Osteocyte (in vitro differentiated cells): Measurements from ENCODE around the gene ENPP1. TPM values are rescaled to one million over a fixed set of nuclear protein-coding genes. Genes with fewer than 3 reads are reported as not detected.

Source experiments
- DNase-seq: peaks from one replicate; pipeline ENCODE4 v3.0.0; 2021; ENCODE audit warnings: mixed read lengths; ENCODE audit not compliant: unreplicated experiment; ENCODE audit errors: extremely low spot score
- H3K27ac Mint-ChIP-seq: one replicate; pipeline ENCODE4 v1.8.0; 2021; ENCODE audit warnings: mild to moderate bottlenecking, mixed read lengths; ENCODE audit not compliant: unreplicated experiment
- H3K27me3 Mint-ChIP-seq: one replicate; pipeline ENCODE4 v1.8.0; 2021; ENCODE audit warnings: mixed read lengths; ENCODE audit not compliant: unreplicated experiment
- H3K36me3 Mint-ChIP-seq: one replicate; pipeline ENCODE4 v1.8.0; 2021; ENCODE audit warnings: mixed read lengths; ENCODE audit not compliant: unreplicated experiment
- H3K4me1 Mint-ChIP-seq: one replicate; pipeline ENCODE4 v1.8.0; 2021; ENCODE audit warnings: mixed read lengths; ENCODE audit not compliant: unreplicated experiment
- H3K4me3 Mint-ChIP-seq: one replicate; pipeline ENCODE4 v1.8.0; 2021; ENCODE audit warnings: mild to moderate bottlenecking, moderate library complexity, mixed read lengths; ENCODE audit not compliant: unreplicated experiment
- H3K9me3 Mint-ChIP-seq: one replicate; pipeline ENCODE4 v1.8.0; 2021; ENCODE audit warnings: mixed read lengths; ENCODE audit not compliant: unreplicated experiment
- total RNA-seq: library from RNA; stranded (reverse); gene quantifications from 2 replicates; pipeline ENCODE4 v1.2.1, GENCODE V29; 2021
- TF ChIP-seq, protein P1 (sequence below): fragments of 200-600 bp; sonication (generic); IDR thresholded peaks from 2 replicates; pipeline ENCODE4 v1.5.0; 2021; ENCODE audit warnings: antibody characterized with exemption, mild to moderate bottlenecking, moderate library complexity

Gene ENPP1
- total RNA-seq, 1 donor from 2014 or later = 22.4 TPM

DNA sequence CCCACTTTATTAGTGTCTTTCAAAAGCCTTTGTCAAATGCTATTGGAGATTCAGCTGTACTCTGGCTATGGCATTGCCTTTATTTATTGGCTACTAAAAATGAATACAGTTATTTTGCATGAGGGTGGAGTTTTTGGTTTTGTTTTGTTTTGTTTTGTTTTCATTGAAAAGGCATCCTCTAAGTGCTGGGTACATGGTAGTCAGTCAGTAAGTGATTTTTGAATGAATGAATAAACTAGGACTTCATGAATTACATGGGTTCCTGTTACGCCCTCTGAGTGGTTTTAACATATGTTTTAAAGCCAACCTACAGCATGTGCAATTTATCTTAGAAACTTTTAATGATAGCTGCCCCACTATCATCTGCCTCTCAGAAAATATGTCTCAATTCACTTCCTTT is 38.9 kb upstream of the ENPP1 start:
- DNase-seq = no peak
- no peaks in the 10 kb centered on the region for H3K36me3 Mint-ChIP-seq
- no peak overlapping the region for H3K27ac Mint-ChIP-seq
- H3K4me3 Mint-ChIP-seq = no peak overlapping the region
- no peaks in the 10 kb centered on the region for H3K9me3 Mint-ChIP-seq
- TF ChIP-seq, protein P1, sequence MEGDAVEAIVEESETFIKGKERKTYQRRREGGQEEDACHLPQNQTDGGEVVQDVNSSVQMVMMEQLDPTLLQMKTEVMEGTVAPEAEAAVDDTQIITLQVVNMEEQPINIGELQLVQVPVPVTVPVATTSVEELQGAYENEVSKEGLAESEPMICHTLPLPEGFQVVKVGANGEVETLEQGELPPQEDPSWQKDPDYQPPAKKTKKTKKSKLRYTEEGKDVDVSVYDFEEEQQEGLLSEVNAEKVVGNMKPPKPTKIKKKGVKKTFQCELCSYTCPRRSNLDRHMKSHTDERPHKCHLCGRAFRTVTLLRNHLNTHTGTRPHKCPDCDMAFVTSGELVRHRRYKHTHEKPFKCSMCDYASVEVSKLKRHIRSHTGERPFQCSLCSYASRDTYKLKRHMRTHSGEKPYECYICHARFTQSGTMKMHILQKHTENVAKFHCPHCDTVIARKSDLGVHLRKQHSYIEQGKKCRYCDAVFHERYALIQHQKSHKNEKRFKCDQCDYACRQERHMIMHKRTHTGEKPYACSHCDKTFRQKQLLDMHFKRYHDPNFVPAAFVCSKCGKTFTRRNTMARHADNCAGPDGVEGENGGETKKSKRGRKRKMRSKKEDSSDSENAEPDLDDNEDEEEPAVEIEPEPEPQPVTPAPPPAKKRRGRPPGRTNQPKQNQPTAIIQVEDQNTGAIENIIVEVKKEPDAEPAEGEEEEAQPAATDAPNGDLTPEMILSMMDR = no peak
- peaks cover 2% of the 10 kb centered on the region for H3K27me3 Mint-ChIP-seq
- H3K4me1 Mint-ChIP-seq = peaks cover 9% of the 10 kb centered on the region

DNA sequence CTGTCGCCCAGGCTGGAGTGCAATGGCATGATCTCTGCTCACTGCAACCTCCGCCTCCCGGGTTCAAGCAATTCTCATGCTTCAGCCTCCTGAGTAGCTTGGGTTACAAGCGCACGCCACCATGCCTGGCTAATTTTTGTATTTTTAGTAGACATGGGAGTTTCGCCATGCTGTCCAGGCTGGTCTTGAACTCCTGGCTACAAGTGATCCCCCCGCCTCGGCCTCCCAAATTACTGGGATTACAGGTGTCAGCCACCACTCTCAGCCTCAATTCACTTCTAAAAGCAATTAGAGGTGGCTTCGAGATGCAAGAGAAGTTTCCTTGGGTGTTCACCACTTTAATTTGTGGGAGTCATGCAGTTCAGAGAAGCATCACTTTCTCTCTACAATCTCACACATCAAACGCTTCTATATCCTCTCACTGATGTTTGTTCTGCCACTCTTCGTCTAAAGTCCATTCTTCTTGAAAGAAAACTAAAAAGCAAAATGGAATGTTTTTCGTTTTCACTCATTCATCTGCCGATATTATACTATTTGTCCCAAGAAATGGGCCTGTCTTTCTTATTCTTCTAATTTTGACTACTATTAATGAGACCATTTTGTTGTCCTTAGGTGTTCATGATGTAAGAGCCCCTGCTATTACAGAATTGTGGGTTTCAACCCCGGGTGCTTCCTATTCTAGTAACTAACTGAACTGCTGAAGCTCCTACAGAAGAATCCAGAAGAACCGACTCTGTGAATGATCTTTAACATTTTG is 38.3 kb upstream of the ENPP1 start:
- Mint-ChIP-seq H3K9me3 (no peaks in the 10 kb centered on the region), H3K27ac (no peak overlapping the region), H3K36me3 (no peaks in the 10 kb centered on the region), H3K27me3 (peaks cover 2% of the 10 kb centered on the region), H3K4me3 (no peak overlapping the region), H3K4me1 (peaks cover 9% of the 10 kb centered on the region)
- no peak for DNase-seq
- TF ChIP-seq, protein P1 = no peak

DNA sequence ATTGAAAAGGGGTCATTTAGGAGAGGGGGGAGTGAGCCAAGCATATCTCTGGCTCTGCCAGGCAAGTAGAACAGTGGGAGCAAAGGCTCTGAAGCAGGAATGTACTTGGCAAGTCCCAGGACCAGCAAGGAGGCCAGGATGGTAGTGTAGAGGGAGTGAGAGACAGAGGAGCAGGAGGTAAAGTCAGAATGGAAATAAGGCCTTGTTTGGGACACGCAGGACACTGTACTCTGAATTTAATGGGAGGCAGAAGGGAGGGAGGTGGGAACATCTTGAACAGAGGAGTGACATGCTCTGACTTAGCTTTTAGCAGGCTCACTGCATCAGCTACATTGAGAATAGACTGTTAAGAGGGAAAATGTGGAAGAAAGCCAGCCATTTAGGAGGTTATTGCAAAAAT is 37.0 kb upstream of the ENPP1 start:
- TF ChIP-seq, protein P1 = no peak
- Mint-ChIP-seq H3K4me1 (peaks cover 7% of the 10 kb centered on the region), H3K27ac (no peak overlapping the region), H3K4me3 (no peak overlapping the region), H3K36me3 (no peaks in the 10 kb centered on the region), H3K27me3 (peaks cover 2% of the 10 kb centered on the region), H3K9me3 (no peaks in the 10 kb centered on the region)
- no peak for DNase-seq

DNA sequence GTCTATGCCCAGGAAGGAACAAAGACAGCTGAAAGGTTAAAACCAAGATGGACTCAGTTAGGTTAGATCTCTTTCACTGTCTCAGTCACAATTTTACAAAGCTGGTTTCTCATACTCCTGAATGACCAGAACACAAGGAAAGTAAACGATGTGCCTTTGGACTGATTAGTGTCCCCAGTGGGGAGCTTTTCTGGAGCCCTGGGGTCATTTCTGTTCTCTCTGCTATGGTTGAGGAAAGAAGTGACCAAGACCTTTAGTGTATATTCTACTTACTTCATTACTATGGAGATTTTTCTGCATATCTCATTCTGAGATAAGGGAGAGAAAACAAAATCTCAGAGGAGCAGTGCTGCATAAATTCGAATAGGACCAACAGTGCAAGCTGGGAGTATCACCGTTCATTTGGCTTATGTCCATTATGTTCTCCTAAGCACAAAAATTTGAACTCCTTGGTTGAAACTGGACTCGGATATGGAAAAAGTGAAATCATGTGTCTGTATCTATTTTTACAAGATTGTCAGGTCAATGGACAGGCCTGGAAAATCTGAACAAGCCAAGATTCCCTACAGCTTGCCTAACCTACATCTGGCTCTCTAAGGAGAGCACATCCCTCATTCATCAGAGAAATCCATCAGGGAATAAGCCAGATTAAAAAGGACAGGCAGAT is 34.4 kb upstream of the ENPP1 start:
- DNase-seq = no peak
- Mint-ChIP-seq H3K27me3 (peaks cover 2% of the 10 kb centered on the region), H3K27ac (no peak overlapping the region), H3K4me1 (peaks cover 7% of the 10 kb centered on the region), H3K36me3 (no peaks in the 10 kb centered on the region), H3K4me3 (no peak overlapping the region), H3K9me3 (no peaks in the 10 kb centered on the region)
- TF ChIP-seq, protein P1 = no peak

DNA sequence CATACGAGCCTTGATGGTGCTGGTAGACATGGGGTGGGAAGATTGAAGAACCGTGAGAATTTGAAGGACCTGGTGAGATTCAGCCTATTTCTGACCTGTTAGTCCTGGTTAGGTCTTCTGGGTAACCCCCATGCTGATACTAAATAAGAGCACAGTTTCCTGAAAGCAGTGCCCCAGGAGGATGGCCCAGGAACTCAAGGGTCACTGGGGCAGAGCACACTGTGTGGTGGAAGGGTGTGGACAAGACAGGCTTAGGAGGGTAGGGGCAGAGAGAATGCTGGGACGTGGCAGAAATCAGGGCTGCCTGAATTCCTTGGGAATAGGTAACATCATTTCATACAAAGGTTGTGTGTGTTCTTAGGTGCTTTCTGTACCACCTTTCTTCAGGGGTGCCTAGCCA is 31.9 kb upstream of the ENPP1 start:
- no peaks in the 10 kb centered on the region for H3K36me3 Mint-ChIP-seq
- H3K27me3 Mint-ChIP-seq = no peaks in the 10 kb centered on the region
- TF ChIP-seq, protein P1 = no peak
- H3K4me3 Mint-ChIP-seq = no peak overlapping the region
- no peak overlapping the region for H3K27ac Mint-ChIP-seq
- no peaks in the 10 kb centered on the region for H3K9me3 Mint-ChIP-seq
- DNase-seq = no peak
- peaks cover 7% of the 10 kb centered on the region for H3K4me1 Mint-ChIP-seq
